Endothelial cell of umbilical vein (primary cell): Measurements from ENCODE around the gene GDNF. TPM values are rescaled to one million over a fixed set of nuclear protein-coding genes. Genes with fewer than 3 reads are reported as not detected.

Experiments
- BruUV-seq: library from RNA; stranded (reverse); fragments of 400-500 nt; replicated peaks from 2 replicates; lab custom pipeline; 2021; lab: Mats Ljungman, UMichigan
- CTCF ChIA-PET: fragments of 300-600, 350-600 bp; sonication (Branson Sonifier 250); formaldehyde crosslinking; loops from one replicate; lab custom pipeline; 2021; ENCODE audit warnings: antibody characterized with exemption, inconsistent platforms; lab: Charles Lee
- POLR2A ChIA-PET: fragments of 300-600, 350-600 bp; sonication (Branson Sonifier 250); formaldehyde crosslinking; loops from one replicate; lab custom pipeline; 2021; ENCODE audit warnings: antibody characterized with exemption, inconsistent platforms; lab: Charles Lee
- DNase-seq: peaks from one replicate; pipeline ENCODE4 v3.0.0-alpha.2; 2011; ENCODE audit warnings: low read depth, low spot score
- FAIRE-seq: peaks from 2 replicates; lab custom pipeline; 2011; peaks lifted over from hg19 to GRCh38; lab: Jason Lieb, UNC
- H2AFZ ChIP-seq: 2 replicates; pipeline ENCODE4 v1.6.0; 2012; ENCODE audit warnings: low read depth, low read length, control low read depth, inconsistent platforms
- H3K27ac ChIP-seq: 2 replicates; pipeline ENCODE4 v1.5.1; 2011; ENCODE audit warnings: low read depth, mild to moderate bottlenecking, control low read depth, low read length, moderate library complexity; ENCODE audit not compliant: insufficient read depth
- H3K27me3 ChIP-seq, 2 experiments: 2 replicates each; pipeline versions ENCODE4 v1.6.0 to v1.6.1; 2011; ENCODE audit warnings: low read length in 2 of 2, mixed read lengths in 1 of 2; ENCODE audit not compliant: control insufficient read depth in 2 of 2, insufficient read depth in 2 of 2
- H3K36me3 ChIP-seq, 2 experiments: 2 replicates in 1 of 2; 3 replicates in 1 of 2; pipeline ENCODE4 v1.5.1; 2011; ENCODE audit warnings: low read length in 2 of 2, mild to moderate bottlenecking in 1 of 2, moderate library complexity in 1 of 2; ENCODE audit not compliant: control insufficient read depth in 2 of 2, insufficient read depth in 2 of 2; ENCODE audit errors: extremely low read depth in 1 of 2
- H3K4me1 ChIP-seq: 3 replicates; pipeline ENCODE4 v1.5.1; 2011; ENCODE audit warnings: mild to moderate bottlenecking, low read length; ENCODE audit not compliant: control insufficient read depth, insufficient read depth; ENCODE audit errors: extremely low read depth
- H3K4me2 ChIP-seq: 2 replicates; pipeline ENCODE4 v1.6.1; 2011; ENCODE audit warnings: low read length, control low read depth, mixed read lengths; ENCODE audit not compliant: insufficient read depth
- H3K4me3 ChIP-seq, 3 experiments: fragments of 200-600 bp in 1 of 3; sonication (generic), shearing (Covaris generic) in 1 of 3; replicated peaks in 1 of 3; 2 replicates each; pipeline ENCODE4 v1.5.1; 2011 to 2016; ENCODE audit warnings: control low read depth in 3 of 3, low read length in 3 of 3, mild to moderate bottlenecking in 2 of 3, inconsistent platforms in 1 of 3, low read depth in 1 of 3, moderate library complexity in 1 of 3; ENCODE audit not compliant: insufficient read depth in 1 of 3
- H3K79me2 ChIP-seq: 2 replicates; pipeline ENCODE4 v1.6.0; 2012; ENCODE audit warnings: low read length, inconsistent platforms; ENCODE audit not compliant: control insufficient read depth, insufficient read depth
- H3K9ac ChIP-seq: replicated peaks from 2 replicates; pipeline ENCODE3; 2011; ENCODE audit warnings: low read length, control low read depth; ENCODE audit not compliant: insufficient read depth; ENCODE audit errors: extremely low read depth
- H3K9me1 ChIP-seq: replicated peaks from 3 replicates; pipeline ENCODE4 v1.6.0; 2011; ENCODE audit warnings: mild to moderate bottlenecking, low read length; ENCODE audit not compliant: control insufficient read depth, insufficient read depth; ENCODE audit errors: extremely low read depth
- H3K9me3 ChIP-seq: replicated peaks from 2 replicates; pipeline ENCODE4 v1.5.1; 2012; ENCODE audit warnings: low read length, inconsistent platforms; ENCODE audit not compliant: control insufficient read depth, insufficient read depth
- H4K20me1 ChIP-seq: replicated peaks from 2 replicates; pipeline ENCODE3; 2011; ENCODE audit warnings: mild to moderate bottlenecking, low read length; ENCODE audit not compliant: control insufficient read depth, insufficient read depth; ENCODE audit errors: extremely low read depth
- EZH2 ChIP-seq: IDR thresholded peaks from 2 replicates; pipeline ENCODE4 v1.6.1; 2012; ENCODE audit warnings: borderline replicate concordance, low read depth, mild to moderate bottlenecking, moderate library complexity, low read length, inconsistent platforms; ENCODE audit not compliant: severe bottlenecking
- FOS ChIP-seq: IDR thresholded peaks from 2 replicates; pipeline ENCODE4 v1.6.1; 2011; ENCODE audit warnings: mild to moderate bottlenecking, low read length, moderate library complexity, borderline replicate concordance; ENCODE audit not compliant: insufficient read depth
- GATA2 ChIP-seq: IDR thresholded peaks from 2 replicates; pipeline ENCODE4 v1.7.0; 2011; ENCODE audit warnings: low read depth, mild to moderate bottlenecking, moderate library complexity, mixed read lengths, low read length; ENCODE audit not compliant: insufficient read length, insufficient read depth
- MYC ChIP-seq: IDR thresholded peaks from one replicate; pipeline ENCODE4 v1.6.1; 2011; ENCODE audit warnings: mild to moderate bottlenecking, low read depth, low read length
- POLR2A ChIP-seq: IDR thresholded peaks from 2 replicates; pipeline ENCODE4 v1.6.1; 2012; ENCODE audit warnings: low read depth, mild to moderate bottlenecking, control low read depth, low read length
- POLR2AphosphoS5 ChIP-seq: IDR thresholded peaks from 2 replicates; pipeline ENCODE4 v1.6.1; 2012; ENCODE audit warnings: low read depth, mild to moderate bottlenecking, control low read depth, low read length, moderate library complexity; ENCODE audit not compliant: insufficient read depth
- dilution Hi-C: fragments of 300-500 bp; cut with MboI; formaldehyde crosslinking; loops from one replicate; pipeline ENCODE4 v1.15.0; 2019; ENCODE audit warnings: low sequenced_read_pairs; ENCODE audit not compliant: extremely low pct_ligation_motif_present
- intact Hi-C: fragments of 100-400 bp; cut with micrococcal nuclease; formaldehyde crosslinking; loops from one replicate; pipeline ENCODE4 v1.10.0; 2022
- polyA plus RNA-seq, 4 experiments: library from polyadenylated mRNA; depleted of rRNA in 3 of 4; stranded (reverse) in 3 of 4; unstranded in 1 of 4; fragments of >200 nt; gene quantifications; 2 replicates each; pipeline versions ENCODE4 v1.2.1 to v1.2.3, GENCODE V29; 2011 to 2012; ENCODE audit warnings: missing spikeins in 1 of 4
- total RNA-seq: library from RNA; stranded (reverse); gene quantifications from 2 replicates; pipeline ENCODE4 v1.2.3, GENCODE V29; 2021
- TF ChIP-seq, protein P1 (sequence below), 2 donors: IDR thresholded peaks; 1 replicate in 1 of 2; 2 replicates in 1 of 2; pipeline ENCODE4 v1.5.1; 2011; ENCODE audit warnings: low read length in 2 of 2, mild to moderate bottlenecking in 2 of 2, moderate library complexity in 2 of 2, control low read depth in 1 of 2, inconsistent platforms in 1 of 2, low read depth in 1 of 2; ENCODE audit not compliant: insufficient read depth in 1 of 2; ENCODE audit errors: extremely low read depth in 1 of 2
- TF ChIP-seq, protein P2 (sequence below): IDR thresholded peaks from 2 replicates; pipeline ENCODE4 v1.6.1; 2011; ENCODE audit not compliant: insufficient read depth, insufficient read length

The GDNF gene
- total and polyA plus RNA-seq, 2 donors (not counting 3 experiments of a cell fraction or from before 2014, with no cell fraction given), result not detected

DNA sequence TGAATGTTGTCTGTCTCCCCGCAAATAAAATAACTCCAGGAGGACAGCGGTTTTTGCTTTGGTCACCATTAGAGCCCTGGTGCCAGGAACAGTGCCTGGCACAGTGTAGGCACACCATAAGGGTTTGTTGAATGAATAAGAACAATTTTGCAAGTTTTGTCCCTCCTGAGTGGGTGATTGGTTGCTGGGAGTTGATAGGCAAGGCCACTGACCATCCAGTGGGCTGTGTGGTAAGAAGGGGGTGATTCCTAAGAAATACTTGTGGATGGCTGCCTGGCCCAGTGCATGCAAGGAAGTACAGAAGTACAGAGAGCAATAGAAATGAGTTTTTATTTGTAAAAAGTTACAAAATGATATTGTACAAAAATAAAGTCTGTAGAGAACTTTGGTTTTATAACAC lies 27.5 kb downstream of the GDNF start:
- Histone ChIP-seq H3K4me3 (no peak overlapping the region), H3K79me2 (no peaks in the 10 kb centered on the region), H4K20me1 (no peaks in the 10 kb centered on the region), H3K4me2 (no peak overlapping the region), H3K27ac (no peak overlapping the region), H3K9ac (no peak overlapping the region), H2AFZ (no peak overlapping the region), H3K9me3 (no peaks in the 10 kb centered on the region), H3K36me3 (no peaks in the 10 kb centered on the region), H3K4me1 (peaks cover 2% of the 10 kb centered on the region), H3K27me3 (peaks cover 0 to 2% of the 10 kb centered on the region in 2 experiments), H3K9me1 (no peaks in the 10 kb centered on the region)
- no peak for FAIRE-seq
- intact Hi-C loops (no loop called here), dilution Hi-C loops (no loop called here)
- TF ChIP-seq, protein P1, sequence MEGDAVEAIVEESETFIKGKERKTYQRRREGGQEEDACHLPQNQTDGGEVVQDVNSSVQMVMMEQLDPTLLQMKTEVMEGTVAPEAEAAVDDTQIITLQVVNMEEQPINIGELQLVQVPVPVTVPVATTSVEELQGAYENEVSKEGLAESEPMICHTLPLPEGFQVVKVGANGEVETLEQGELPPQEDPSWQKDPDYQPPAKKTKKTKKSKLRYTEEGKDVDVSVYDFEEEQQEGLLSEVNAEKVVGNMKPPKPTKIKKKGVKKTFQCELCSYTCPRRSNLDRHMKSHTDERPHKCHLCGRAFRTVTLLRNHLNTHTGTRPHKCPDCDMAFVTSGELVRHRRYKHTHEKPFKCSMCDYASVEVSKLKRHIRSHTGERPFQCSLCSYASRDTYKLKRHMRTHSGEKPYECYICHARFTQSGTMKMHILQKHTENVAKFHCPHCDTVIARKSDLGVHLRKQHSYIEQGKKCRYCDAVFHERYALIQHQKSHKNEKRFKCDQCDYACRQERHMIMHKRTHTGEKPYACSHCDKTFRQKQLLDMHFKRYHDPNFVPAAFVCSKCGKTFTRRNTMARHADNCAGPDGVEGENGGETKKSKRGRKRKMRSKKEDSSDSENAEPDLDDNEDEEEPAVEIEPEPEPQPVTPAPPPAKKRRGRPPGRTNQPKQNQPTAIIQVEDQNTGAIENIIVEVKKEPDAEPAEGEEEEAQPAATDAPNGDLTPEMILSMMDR (IDR thresholded peaks at IDR 0.05; ENCODE audit: extremely low read depth in 1 of 2, insufficient read depth in 1 of 2, low read depth in 1 of 2, low read length in 2 of 2), result no peak
- TF ChIP-seq GATA2 (no peak), POLR2A (no peak), MYC (no peak), FOS (no peak), POLR2AphosphoS5 (no peak), EZH2 (no peak)
- TF ChIP-seq, protein P2, sequence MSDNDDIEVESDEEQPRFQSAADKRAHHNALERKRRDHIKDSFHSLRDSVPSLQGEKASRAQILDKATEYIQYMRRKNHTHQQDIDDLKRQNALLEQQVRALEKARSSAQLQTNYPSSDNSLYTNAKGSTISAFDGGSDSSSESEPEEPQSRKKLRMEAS, result no peak
- ChIA-PET CTCF (no interaction called here), POLR2A (no interaction called here)
- no peak for DNase-seq
- BruUV-seq, result no TSS peak
